Astrocyte (in vitro differentiated cells and primary cell): ENCODE measurements around the gene BIRC6.

Experiments
- CTCF ChIP-seq: IDR thresholded peaks from 2 replicates; pipeline ENCODE4 v1.5.1; 2011; ENCODE audit warnings: low read depth, mild to moderate bottlenecking, inconsistent platforms, low read length, moderate library complexity; ENCODE audit not compliant: insufficient read depth
- EZH2 ChIP-seq: IDR thresholded peaks from 2 replicates; pipeline ENCODE4 v1.6.1; 2012; ENCODE audit warnings: mild to moderate bottlenecking, low read length, inconsistent platforms; ENCODE audit not compliant: insufficient read depth

DNA sequence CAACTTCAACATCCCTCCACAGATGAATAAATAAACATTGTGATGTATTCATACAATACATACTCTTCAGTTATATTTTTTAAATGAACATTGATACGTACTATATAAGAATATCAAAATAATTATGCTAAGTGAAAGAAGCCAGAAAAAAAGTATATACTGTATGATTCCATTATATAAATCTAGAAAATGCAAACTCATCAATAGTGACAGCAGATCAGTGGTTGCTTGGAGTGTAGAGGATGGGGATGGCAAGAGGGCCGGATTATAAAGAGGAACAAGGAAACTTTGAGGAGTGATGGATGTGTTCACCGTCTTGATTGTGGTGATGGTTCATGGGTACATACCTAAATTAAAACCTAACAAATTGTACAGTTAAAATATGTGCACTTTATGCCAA, 268.0 kb downstream of the BIRC6 start:
- TF ChIP-seq CTCF (no peak), EZH2 (no peak)
